H1 (cell line): Measurements from ENCODE around the gene DYNLL2.

Experiments
- BRCA1 ChIP-seq: IDR thresholded peaks from 2 replicates; pipeline ENCODE4 v1.6.1; 2012; ENCODE audit warnings: low read depth, low read length, improper control_type of control experiment
- FOSL1 ChIP-seq: IDR thresholded peaks from 2 replicates; pipeline ENCODE4 v1.6.1; 2011; ENCODE audit warnings: mild to moderate bottlenecking, low read depth, low read length, moderate library complexity; ENCODE audit not compliant: insufficient read depth
- JUND ChIP-seq: IDR thresholded peaks from 2 replicates; pipeline ENCODE4 v1.6.1; 2011; ENCODE audit warnings: mild to moderate bottlenecking, improper control_type of control experiment, low read length
- POLR2A ChIP-seq, 2 experiments: IDR thresholded peaks; 1 replicate in 1 of 2; 2 replicates in 1 of 2; pipeline ENCODE4 v1.6.1; 2011; ENCODE audit warnings: low read depth in 2 of 2, low read length in 2 of 2, mild to moderate bottlenecking in 2 of 2; ENCODE audit errors: control extremely low read depth in 1 of 2
- SUZ12 ChIP-seq: fragments of 200-600 bp; sonication (generic); IDR thresholded peaks from 2 replicates; pipeline ENCODE4 v1.6.1; 2012; ENCODE audit warnings: mild to moderate bottlenecking, inconsistent platforms, low read length, moderate library complexity, mixed read lengths
- TF ChIP-seq, protein P1 (sequence below), 3 experiments: IDR thresholded peaks; 1 replicate in 2 of 3; 2 replicates in 1 of 3; pipeline versions ENCODE4 v1.5.1 to v1.6.1; 2011; ENCODE audit warnings: low read length in 3 of 3, mild to moderate bottlenecking in 3 of 3, inconsistent platforms in 2 of 3, low read depth in 1 of 3, moderate library complexity in 1 of 3; ENCODE audit not compliant: insufficient read depth in 1 of 3; ENCODE audit errors: control extremely low read depth in 1 of 3

DNA sequence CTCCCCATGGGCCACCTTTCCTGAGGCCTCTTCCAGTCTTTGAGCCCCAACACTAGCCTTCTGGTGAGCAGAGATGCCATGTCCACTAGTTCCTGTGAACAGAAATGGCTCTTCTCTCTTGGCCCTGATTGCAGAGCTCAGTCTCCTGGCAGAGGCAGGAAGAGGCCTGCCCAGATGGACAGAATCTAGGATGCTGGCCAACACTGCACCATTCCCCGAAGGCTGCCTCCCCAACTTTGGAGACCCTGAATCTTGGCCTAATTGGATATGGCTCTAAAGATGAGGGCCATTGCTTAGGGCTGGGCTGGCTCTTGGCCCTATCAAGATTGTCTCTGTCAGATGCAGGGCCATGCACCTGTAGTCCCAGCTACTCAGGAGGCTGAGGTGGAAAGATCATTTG lies 18.0 kb upstream of the DYNLL2 start:
- no peak for TF ChIP-seq POLR2A (IDR thresholded peaks at IDR 0.05; ENCODE audit: control extremely low read depth in 1 of 2, low read depth in 2 of 2, low read length in 2 of 2)
- no peak for TF ChIP-seq JUND
- no peak for TF ChIP-seq FOSL1
- TF ChIP-seq BRCA1, result no peak
- TF ChIP-seq, protein P1, sequence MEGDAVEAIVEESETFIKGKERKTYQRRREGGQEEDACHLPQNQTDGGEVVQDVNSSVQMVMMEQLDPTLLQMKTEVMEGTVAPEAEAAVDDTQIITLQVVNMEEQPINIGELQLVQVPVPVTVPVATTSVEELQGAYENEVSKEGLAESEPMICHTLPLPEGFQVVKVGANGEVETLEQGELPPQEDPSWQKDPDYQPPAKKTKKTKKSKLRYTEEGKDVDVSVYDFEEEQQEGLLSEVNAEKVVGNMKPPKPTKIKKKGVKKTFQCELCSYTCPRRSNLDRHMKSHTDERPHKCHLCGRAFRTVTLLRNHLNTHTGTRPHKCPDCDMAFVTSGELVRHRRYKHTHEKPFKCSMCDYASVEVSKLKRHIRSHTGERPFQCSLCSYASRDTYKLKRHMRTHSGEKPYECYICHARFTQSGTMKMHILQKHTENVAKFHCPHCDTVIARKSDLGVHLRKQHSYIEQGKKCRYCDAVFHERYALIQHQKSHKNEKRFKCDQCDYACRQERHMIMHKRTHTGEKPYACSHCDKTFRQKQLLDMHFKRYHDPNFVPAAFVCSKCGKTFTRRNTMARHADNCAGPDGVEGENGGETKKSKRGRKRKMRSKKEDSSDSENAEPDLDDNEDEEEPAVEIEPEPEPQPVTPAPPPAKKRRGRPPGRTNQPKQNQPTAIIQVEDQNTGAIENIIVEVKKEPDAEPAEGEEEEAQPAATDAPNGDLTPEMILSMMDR (IDR thresholded peaks at IDR 0.05; ENCODE audit: control extremely low read depth in 1 of 3, insufficient read depth in 1 of 3, low read depth in 1 of 3, low read length in 3 of 3), result no peak
- TF ChIP-seq SUZ12, result no peak
